Ishikawa (cell line): ENCODE data around the gene FABP1.

Source experiments
- EGR1 ChIP-seq: IDR thresholded peaks from 2 replicates; pipeline ENCODE4 v1.6.1; 2012
- EP300 ChIP-seq: IDR thresholded peaks from 2 replicates; pipeline ENCODE4 v1.6.1; 2012; ENCODE audit warnings: borderline replicate concordance
- REST ChIP-seq: IDR thresholded peaks from 2 replicates; pipeline ENCODE4 v1.6.1; 2012; ENCODE audit warnings: low read depth, mild to moderate bottlenecking
- TAF1 ChIP-seq: IDR thresholded peaks from 2 replicates; pipeline ENCODE4 v1.6.1; 2012; ENCODE audit warnings: low read depth, mild to moderate bottlenecking
- USF1 ChIP-seq: IDR thresholded peaks from 2 replicates; pipeline ENCODE4 v1.6.1; 2012

GRCh38 chr2:88123975-88124917 lies 3.6 kb downstream of the FABP1 start:
- TF ChIP-seq REST (no peak), TAF1 (no peak), EGR1 (no peak), EP300 (no peak), USF1 (no peak)
